NCI-H1092 (cell line): ENCODE measurements around the gene BORCS5.
"Not testable (repeated sequence)": the region's sequence is repeated elsewhere in the genome, so short reads cannot be mapped to it uniquely, and the experiment has no call there.

Experiments used
- DNase-seq: peaks from one replicate; lab custom pipeline; 2025; lab: John Stamatoyannopoulos, UW

BORCS5 gene

GRCh38 chr12:12488823-12489550 is 132.1 kb downstream of the BORCS5 start:
- no peak for DNase-seq

GRCh38 chr12:12491606-12492005 is 134.7 kb downstream of the BORCS5 start:
- no peak for DNase-seq

- no peak for DNase-seq
These were observed 135.7 kb downstream of the BORCS5 start for GRCh38 chr12:12492547-12492946.

- DNase-seq = no peak
These were observed 138.7 kb downstream of the BORCS5 start for GRCh38 chr12:12495536-12495935.

- no peak for DNase-seq
These were observed 141.3 kb downstream of the BORCS5 start for GRCh38 chr12:12498210-12498609.

- DNase-seq = no peak
These were observed 143.2 kb downstream of the BORCS5 start for GRCh38 chr12:12499909-12500604.

- DNase-seq = no peak
These were observed 144.2 kb downstream of the BORCS5 start for GRCh38 chr12:12501121-12501520.

GRCh38 chr12:12502130-12502814 is 145.4 kb downstream of the BORCS5 start:
- DNase-seq = not testable (repeated sequence)

GRCh38 chr12:12502815-12503151 is 145.9 kb downstream of the BORCS5 start:
- no peak for DNase-seq

- DNase-seq = no peak
These were observed 146.7 kb downstream of the BORCS5 start for GRCh38 chr12:12503384-12504078.

- no peak for DNase-seq
These were observed 148.9 kb downstream of the BORCS5 start for GRCh38 chr12:12505544-12506495.

- DNase-seq = no peak
These were observed 149.6 kb downstream of the BORCS5 start for GRCh38 chr12:12506496-12506890.

GRCh38 chr12:12507121-12507520 is 150.2 kb downstream of the BORCS5 start:
- no peak for DNase-seq

GRCh38 chr12:12508612-12509011 is 151.7 kb downstream of the BORCS5 start:
- no peak for DNase-seq

GRCh38 chr12:12510141-12510540 is 153.3 kb downstream of the BORCS5 start:
- no peak for DNase-seq

GRCh38 chr12:12510551-12510950 is 153.7 kb downstream of the BORCS5 start:
- DNase-seq = no peak

GRCh38 chr12:12511021-12511783 is 154.3 kb downstream of the BORCS5 start:
- no peak for DNase-seq

GRCh38 chr12:12511895-12512711 is 155.2 kb downstream of the BORCS5 start:
- DNase-seq = no peak

GRCh38 chr12:12513416-12514006 is 156.6 kb downstream of the BORCS5 start:
- no peak for DNase-seq
